Subcutaneous adipose tissue (tissue), 4 donors: ENCODE results near the gene CBFA2T2. TPM values are rescaled to one million over a fixed set of nuclear protein-coding genes. Genes with fewer than 3 reads are reported as not detected.

Experiments
- CTCF ChIP-seq: fragments of 450-650 bp; IDR thresholded peaks from one replicate; pipeline ENCODE4 v1.5.1; 2016; ENCODE audit warnings: low read depth, mild to moderate bottlenecking, control low read depth, antibody characterized with exemption, moderate library complexity
- total RNA-seq, 4 donors: library from RNA; depleted of rRNA; stranded (reverse); fragments of >200 nt; gene quantifications; one replicate each; pipeline ENCODE4 v1.1.0, GENCODE V29; 2016

The CBFA2T2 gene
- total RNA-seq, 4 donors from 2014 or later = 8.5 to 13.4 (median 10.0) TPM

- TF ChIP-seq CTCF = no peak
These were observed 137.8 kb downstream of the CBFA2T2 start for GRCh38 chr20:33627577-33628216.

- TF ChIP-seq CTCF = no peak
These were observed 139.6 kb downstream of the CBFA2T2 start for GRCh38 chr20:33629533-33629932.

GRCh38 chr20:33629979-33630378 is 140.1 kb downstream of the CBFA2T2 start:
- TF ChIP-seq CTCF = no peak

- TF ChIP-seq CTCF = no peak
These were observed 140.6 kb downstream of the CBFA2T2 start for GRCh38 chr20:33630507-33630906.

- no peak for TF ChIP-seq CTCF
These were observed 145.4 kb downstream of the CBFA2T2 start for GRCh38 chr20:33635341-33635740.

- no peak for TF ChIP-seq CTCF
These were observed 146.9 kb downstream of the CBFA2T2 start for GRCh38 chr20:33636776-33637175.

GRCh38 chr20:33640287-33640686 is 150.4 kb downstream of the CBFA2T2 start:
- no peak for TF ChIP-seq CTCF
